Measurements from ENCODE around the gene NETO1. TPM values are rescaled to one million over a fixed set of nuclear protein-coding genes. Genes with fewer than 3 reads are reported as not detected.

NETO1 gene
- total RNA-seq, 3 donors from 2014 or later (not counting 1 experiment from before 2014, with no cell fraction given) = not detected

DNA sequence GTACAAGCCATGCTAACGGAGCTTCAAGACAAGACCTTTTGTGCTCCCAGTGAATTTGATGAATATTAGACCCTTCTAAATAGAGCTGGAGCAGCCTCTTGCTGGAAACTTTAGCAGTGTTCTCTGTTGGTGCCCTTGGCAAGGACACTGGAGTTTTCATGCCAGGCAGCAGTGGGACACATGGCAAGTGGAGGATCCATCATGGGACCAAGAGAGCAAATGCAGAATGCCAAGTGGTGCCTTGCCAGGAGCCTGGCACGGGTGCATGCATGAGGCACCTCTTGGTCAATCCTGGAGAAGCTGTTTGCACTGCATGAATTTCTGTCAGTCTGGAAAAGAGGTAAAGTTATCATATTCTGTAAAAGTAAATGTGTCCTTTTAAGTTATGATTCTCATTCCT is 59.1 kb downstream of the NETO1 start:
- Histone ChIP-seq H3K4me3 (ENCODE audit: low read length) (no peak overlapping the region), H3K9me3 (ENCODE audit: control insufficient read depth, insufficient read depth, low read length) (no peaks in the 10 kb centered on the region), H3K27me3 (ENCODE audit: control insufficient read depth, insufficient read depth, low read length) (no peaks in the 10 kb centered on the region), H3K27ac (ENCODE audit: low read length) (no peak overlapping the region), H3K36me3 (ENCODE audit: control insufficient read depth, insufficient read depth, low read length) (no peaks in the 10 kb centered on the region), H3K4me1 (ENCODE audit: control insufficient read depth, insufficient read depth, low read length) (no peaks in the 10 kb centered on the region)
- H3K27me3 Mint-ChIP-seq (ENCODE audit: low read depth in 2 of 2) = no peaks in the 10 kb centered on the region
- no peaks in the 10 kb centered on the region for H3K36me3 Mint-ChIP-seq
- H3K9me3 Mint-ChIP-seq = peaks cover 15% of the 10 kb centered on the region in 2 donors
- no peak for DNase-seq
- intact Hi-C loops (cut with micrococcal nuclease) = no loop called here
- no peaks in the 10 kb centered on the region for H3K4me1 Mint-ChIP-seq
- 73% methylated on average over 2 of the region's 2 CpGs for WGBS (ENCODE audit: insufficient coverage)
- ATAC-seq = no peak
- TF ChIP-seq, protein P1, sequence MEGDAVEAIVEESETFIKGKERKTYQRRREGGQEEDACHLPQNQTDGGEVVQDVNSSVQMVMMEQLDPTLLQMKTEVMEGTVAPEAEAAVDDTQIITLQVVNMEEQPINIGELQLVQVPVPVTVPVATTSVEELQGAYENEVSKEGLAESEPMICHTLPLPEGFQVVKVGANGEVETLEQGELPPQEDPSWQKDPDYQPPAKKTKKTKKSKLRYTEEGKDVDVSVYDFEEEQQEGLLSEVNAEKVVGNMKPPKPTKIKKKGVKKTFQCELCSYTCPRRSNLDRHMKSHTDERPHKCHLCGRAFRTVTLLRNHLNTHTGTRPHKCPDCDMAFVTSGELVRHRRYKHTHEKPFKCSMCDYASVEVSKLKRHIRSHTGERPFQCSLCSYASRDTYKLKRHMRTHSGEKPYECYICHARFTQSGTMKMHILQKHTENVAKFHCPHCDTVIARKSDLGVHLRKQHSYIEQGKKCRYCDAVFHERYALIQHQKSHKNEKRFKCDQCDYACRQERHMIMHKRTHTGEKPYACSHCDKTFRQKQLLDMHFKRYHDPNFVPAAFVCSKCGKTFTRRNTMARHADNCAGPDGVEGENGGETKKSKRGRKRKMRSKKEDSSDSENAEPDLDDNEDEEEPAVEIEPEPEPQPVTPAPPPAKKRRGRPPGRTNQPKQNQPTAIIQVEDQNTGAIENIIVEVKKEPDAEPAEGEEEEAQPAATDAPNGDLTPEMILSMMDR (IDR thresholded peaks at IDR 0.05) = no peak
- H3K4me3 Mint-ChIP-seq = no peak overlapping the region
- H3K27ac Mint-ChIP-seq = no peak overlapping the region

DNA sequence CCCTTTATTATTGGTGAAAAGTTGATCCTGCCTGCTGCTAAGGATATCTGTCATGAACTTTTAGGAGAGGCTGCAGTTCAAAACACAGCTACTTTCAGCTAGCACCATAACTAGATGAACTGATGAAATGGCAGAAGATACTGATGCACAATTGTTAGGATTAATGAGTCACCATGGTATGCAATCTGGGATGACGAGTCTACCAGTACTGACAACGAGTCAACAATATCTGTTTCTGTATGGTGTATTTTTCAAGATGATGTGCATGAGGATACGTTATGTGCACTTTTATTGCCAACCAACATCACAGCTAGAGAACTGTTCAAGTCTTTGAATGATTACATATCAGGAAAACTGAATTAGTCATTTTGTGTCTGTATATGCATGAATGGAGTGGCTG is 68.7 kb downstream of the NETO1 start:
- intact Hi-C loops (cut with micrococcal nuclease) = no loop called here
- no peak overlapping the region for H3K4me3 ChIP-seq (ENCODE audit: low read length)
- no peaks in the 10 kb centered on the region for H3K4me1 ChIP-seq (ENCODE audit: control insufficient read depth, insufficient read depth, low read length)
- Mint-ChIP-seq H3K4me1 (no peaks in the 10 kb centered on the region), H3K4me3 (no peak overlapping the region), H3K9me3 (peaks cover 5 to 9% of the 10 kb centered on the region in 2 donors), H3K27ac (no peak overlapping the region), H3K36me3 (no peaks in the 10 kb centered on the region), H3K27me3 (ENCODE audit: low read depth in 2 of 2) (no peaks in the 10 kb centered on the region)
- no peaks in the 10 kb centered on the region for H3K9me3 ChIP-seq (ENCODE audit: control insufficient read depth, insufficient read depth, low read length)
- TF ChIP-seq, protein P1 (IDR thresholded peaks at IDR 0.05) = no peak
- WGBS (ENCODE audit: insufficient coverage) = 84% methylated on average over 2 of the region's 3 CpGs
- no peak overlapping the region for H3K27ac ChIP-seq (ENCODE audit: low read length)
- H3K36me3 ChIP-seq (ENCODE audit: control insufficient read depth, insufficient read depth, low read length) = no peaks in the 10 kb centered on the region
- no peaks in the 10 kb centered on the region for H3K27me3 ChIP-seq (ENCODE audit: control insufficient read depth, insufficient read depth, low read length)
- DNase-seq (no peak), ATAC-seq (no peak)

DNA sequence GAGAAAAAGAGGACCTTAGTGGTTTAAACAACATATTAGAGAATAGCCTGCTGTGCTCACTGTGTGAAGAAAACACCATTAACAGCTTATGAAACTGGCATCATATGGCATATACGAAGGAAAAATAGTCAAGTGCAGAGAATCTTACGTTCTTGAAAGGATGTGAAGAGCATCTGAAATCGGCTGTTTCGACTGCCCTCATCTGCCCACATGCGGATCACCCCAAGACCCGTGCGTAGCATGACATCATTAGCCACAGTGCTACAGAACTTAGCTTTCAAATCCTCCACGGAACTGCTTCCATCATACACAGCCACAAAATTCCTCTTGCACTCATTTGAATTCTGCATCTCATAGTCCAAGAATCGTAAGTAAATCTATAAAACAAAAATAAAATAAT is 84.3 kb downstream of the NETO1 start:
- ATAC-seq (no peak), DNase-seq (no peak)
- Mint-ChIP-seq H3K4me3 (no peak overlapping the region), H3K9me3 (peaks cover 0 to 5% of the 10 kb centered on the region in 2 donors), H3K27ac (no peak overlapping the region), H3K27me3 (ENCODE audit: low read depth in 2 of 2) (no peaks in the 10 kb centered on the region), H3K36me3 (no peaks in the 10 kb centered on the region), H3K4me1 (no peaks in the 10 kb centered on the region)
- intact Hi-C loops (cut with micrococcal nuclease) = no loop called here
- no peaks in the 10 kb centered on the region for H3K4me1 ChIP-seq (ENCODE audit: control insufficient read depth, insufficient read depth, low read length)
- WGBS (ENCODE audit: insufficient coverage) = 89% methylated on average over 9 of the region's 9 CpGs
- H3K27me3 ChIP-seq (ENCODE audit: control insufficient read depth, insufficient read depth, low read length) = no peaks in the 10 kb centered on the region
- H3K36me3 ChIP-seq (ENCODE audit: control insufficient read depth, insufficient read depth, low read length) = no peaks in the 10 kb centered on the region
- H3K4me3 ChIP-seq (ENCODE audit: low read length) = no peak overlapping the region
- TF ChIP-seq, protein P1 (IDR thresholded peaks at IDR 0.05) = no peak
- H3K9me3 ChIP-seq (ENCODE audit: control insufficient read depth, insufficient read depth, low read length) = no peaks in the 10 kb centered on the region
- H3K27ac ChIP-seq (ENCODE audit: low read length) = no peak overlapping the region

DNA sequence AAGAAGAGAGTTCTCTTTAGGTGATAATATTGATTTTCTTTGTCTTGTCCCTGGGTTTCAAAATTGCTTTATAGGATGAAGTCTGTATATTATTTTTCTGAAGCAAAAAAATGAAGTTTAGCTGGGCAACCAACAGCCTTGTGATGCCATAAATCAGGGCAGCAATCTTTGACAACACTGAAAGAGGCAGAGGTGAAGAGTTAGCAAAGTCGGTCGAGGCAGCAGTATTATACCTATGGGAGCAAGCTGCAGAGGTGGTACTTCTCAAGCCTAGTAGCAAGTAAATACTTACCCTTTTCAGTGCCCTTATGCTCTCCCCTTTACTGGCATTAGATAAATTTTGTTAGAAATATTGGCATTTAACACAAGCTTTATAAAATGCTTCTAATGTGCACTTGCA is 92.9 kb downstream of the NETO1 start:
- no peaks in the 10 kb centered on the region for H3K9me3 Mint-ChIP-seq
- intact Hi-C loops (cut with micrococcal nuclease) = no loop called here
- Histone ChIP-seq H3K36me3 (ENCODE audit: control insufficient read depth, insufficient read depth, low read length) (no peaks in the 10 kb centered on the region), H3K27me3 (ENCODE audit: control insufficient read depth, insufficient read depth, low read length) (no peaks in the 10 kb centered on the region), H3K4me3 (ENCODE audit: low read length) (no peak overlapping the region), H3K27ac (ENCODE audit: low read length) (no peak overlapping the region), H3K4me1 (ENCODE audit: control insufficient read depth, insufficient read depth, low read length) (no peaks in the 10 kb centered on the region), H3K9me3 (ENCODE audit: control insufficient read depth, insufficient read depth, low read length) (no peaks in the 10 kb centered on the region)
- no peaks in the 10 kb centered on the region for H3K4me1 Mint-ChIP-seq
- no peak for ATAC-seq
- no peak for DNase-seq
- H3K4me3 Mint-ChIP-seq = no peak overlapping the region
- TF ChIP-seq, protein P1 (IDR thresholded peaks at IDR 0.05) = no peak
- 89% methylated on average over 2 of the region's 2 CpGs for WGBS (ENCODE audit: insufficient coverage)
- H3K27me3 Mint-ChIP-seq (ENCODE audit: low read depth in 2 of 2) = no peaks in the 10 kb centered on the region
- H3K27ac Mint-ChIP-seq = no peak overlapping the region
- H3K36me3 Mint-ChIP-seq = no peaks in the 10 kb centered on the region
